Stimulated activated CD4-positive, alpha-beta T cell treated with anti-CD3 and anti-CD28 coated beads, TNF-alpha, amount 100 ng/mL, for 24 hours (primary cell): ENCODE results near the gene DAGLA.
"Not testable (repeated sequence)": the region's sequence is repeated elsewhere in the genome, so short reads cannot be mapped to it uniquely, and the experiment has no call there.

Experiments used
- DNase-seq, 3 experiments: peaks; one replicate each; pipeline ENCODE4 v3.0.0-alpha.2; 2020; ENCODE audit warnings: low read depth in 3 of 3

The DAGLA gene, protein sequence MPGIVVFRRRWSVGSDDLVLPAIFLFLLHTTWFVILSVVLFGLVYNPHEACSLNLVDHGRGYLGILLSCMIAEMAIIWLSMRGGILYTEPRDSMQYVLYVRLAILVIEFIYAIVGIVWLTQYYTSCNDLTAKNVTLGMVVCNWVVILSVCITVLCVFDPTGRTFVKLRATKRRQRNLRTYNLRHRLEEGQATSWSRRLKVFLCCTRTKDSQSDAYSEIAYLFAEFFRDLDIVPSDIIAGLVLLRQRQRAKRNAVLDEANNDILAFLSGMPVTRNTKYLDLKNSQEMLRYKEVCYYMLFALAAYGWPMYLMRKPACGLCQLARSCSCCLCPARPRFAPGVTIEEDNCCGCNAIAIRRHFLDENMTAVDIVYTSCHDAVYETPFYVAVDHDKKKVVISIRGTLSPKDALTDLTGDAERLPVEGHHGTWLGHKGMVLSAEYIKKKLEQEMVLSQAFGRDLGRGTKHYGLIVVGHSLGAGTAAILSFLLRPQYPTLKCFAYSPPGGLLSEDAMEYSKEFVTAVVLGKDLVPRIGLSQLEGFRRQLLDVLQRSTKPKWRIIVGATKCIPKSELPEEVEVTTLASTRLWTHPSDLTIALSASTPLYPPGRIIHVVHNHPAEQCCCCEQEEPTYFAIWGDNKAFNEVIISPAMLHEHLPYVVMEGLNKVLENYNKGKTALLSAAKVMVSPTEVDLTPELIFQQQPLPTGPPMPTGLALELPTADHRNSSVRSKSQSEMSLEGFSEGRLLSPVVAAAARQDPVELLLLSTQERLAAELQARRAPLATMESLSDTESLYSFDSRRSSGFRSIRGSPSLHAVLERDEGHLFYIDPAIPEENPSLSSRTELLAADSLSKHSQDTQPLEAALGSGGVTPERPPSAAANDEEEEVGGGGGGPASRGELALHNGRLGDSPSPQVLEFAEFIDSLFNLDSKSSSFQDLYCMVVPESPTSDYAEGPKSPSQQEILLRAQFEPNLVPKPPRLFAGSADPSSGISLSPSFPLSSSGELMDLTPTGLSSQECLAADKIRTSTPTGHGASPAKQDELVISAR

DNA sequence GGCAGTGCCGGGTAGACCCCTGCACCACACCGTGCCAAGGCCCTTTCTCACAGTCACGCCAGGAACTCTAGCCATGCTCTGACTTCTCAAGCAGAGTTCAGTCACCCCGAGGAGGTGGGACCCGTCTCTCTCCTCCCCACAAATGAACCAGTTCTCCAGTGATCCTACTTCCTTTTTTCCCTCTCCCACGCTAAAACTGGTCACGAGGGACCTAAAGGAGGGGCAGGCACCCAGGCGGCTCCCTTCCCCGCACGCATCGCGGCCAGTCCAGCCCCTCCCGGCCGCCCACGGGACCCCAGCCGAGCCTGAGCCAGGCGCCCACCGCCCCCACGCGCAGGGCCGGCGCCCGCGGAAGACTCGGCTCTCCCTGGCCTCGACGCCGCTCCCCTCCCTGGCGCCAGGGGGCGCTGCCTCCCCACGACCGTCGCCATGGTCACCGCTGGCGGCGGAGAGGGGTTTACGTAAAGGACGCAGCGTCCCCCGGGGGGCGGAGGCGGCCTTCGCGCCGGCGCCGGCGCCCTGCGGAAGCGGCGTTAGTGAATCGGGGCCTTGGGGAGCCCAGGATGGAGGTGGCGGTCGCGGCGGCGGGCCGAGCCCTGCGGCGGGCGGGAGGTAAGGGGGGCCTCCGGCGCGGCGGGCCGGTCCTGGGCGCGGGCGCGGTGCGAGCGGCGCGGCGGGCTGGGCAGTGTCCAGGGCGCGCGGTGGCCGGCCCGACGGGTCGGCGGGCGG lies at the start of gene DAGLA:
TSS of gene DAGLA (plus strand) at position 499 of the 729 bp plus-strand sequence. CDS start 39,765 bp downstream, outside the sequence.
- DNase-seq, result peak; percentile 59 to 63 (median 61)

DNA sequence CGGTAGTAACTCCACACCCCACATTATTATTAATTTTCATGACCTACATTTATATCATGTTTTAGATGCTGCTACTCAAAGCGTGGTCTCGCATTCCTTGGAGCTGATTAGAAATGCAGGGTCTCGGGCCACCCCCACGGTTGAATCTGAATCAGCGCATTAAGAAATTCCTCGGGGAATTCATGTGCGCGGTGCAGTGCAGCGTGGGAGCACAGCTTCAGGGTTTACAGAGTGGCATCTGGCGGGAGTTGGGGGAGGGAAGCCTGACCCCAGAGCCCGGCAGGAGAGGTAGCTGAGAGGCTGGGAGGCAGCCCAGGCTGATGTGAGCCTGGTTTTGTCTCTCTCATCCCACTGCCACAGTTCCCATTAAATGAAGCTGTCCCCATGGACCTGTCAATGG lies 48.1 kb upstream of the DAGLA start:
- no peak for DNase-seq

DNA sequence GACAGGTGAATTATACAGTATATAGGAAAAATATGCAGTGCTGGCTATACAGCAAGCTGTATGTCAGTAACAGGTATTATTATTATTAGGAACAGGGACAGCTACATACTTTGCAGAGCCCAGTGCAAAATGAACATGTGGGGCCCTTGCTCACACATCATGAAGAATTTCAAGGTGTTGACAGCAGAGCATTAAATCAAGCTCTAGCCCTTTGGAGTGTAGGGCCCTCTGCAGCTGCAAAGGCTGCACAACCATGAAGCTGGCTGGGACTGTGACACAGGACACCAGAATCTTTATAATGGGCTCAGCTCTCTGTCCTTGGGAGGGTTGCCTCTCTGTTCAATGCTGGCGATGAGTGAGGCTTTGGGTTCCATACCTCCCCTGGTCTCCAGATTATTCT lies 44.9 kb upstream of the DAGLA start:
- DNase-seq, result no peak

DNA sequence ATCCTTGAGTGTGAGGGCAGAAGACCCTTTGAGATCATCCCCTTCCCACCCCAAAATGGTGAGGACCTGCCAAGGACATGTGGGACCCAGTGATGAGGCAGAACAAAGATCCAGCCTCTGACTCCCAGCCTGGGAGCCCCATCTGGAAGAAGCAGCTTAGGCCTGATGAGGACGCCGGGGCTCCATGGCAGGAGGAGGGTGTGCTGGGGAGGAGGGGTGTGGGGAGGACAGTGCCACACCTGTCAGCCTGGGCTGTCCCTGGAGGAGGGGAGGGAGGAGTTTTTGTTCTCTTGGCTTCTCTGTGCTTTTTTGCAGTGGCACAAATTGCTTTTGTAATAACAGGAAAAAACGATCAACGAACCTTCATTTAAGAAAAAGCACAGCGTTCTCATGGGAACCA lies 44.4 kb upstream of the DAGLA start:
- DNase-seq, result no peak

DNA sequence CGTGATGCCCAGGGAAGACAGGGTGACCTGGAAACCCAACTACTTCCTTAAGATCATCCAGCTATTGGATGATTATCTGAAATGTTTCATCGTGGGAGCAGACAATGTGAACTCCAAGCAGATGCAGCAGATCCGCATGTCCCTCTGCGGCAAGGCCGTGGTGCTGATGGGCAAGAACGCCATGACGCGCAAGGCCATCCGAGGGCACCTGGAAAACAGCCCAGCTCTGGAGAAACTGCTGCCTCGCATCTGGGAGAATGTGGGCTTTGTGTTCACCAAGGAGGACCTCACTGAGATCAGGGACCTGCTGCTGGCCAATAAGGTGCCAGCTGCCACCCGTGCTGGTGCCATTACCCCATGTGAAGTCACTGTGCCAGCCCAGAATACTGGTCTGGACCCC lies 43.5 kb upstream of the DAGLA start:
- DNase-seq, result no peak

DNA sequence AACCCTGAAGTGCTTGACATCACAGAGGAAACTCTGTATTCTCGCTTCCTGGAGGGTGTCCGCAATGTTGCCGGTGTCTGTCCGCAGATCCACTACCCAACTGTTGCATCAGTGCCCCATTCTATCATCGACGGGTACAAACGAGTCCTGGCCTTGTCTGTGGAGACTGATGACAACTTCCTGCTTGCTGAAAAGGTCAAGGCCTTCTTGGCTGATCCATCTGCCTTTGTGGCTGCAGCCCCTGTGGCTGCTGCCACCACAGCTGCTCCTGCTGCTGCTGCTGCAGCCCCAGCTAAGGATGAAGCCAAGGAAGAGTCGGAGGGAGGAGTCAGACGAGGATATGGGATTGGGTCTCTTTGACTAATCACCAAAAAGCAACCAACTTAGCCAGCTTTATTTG lies 42.9 kb upstream of the DAGLA start:
- DNase-seq, result no peak

DNA sequence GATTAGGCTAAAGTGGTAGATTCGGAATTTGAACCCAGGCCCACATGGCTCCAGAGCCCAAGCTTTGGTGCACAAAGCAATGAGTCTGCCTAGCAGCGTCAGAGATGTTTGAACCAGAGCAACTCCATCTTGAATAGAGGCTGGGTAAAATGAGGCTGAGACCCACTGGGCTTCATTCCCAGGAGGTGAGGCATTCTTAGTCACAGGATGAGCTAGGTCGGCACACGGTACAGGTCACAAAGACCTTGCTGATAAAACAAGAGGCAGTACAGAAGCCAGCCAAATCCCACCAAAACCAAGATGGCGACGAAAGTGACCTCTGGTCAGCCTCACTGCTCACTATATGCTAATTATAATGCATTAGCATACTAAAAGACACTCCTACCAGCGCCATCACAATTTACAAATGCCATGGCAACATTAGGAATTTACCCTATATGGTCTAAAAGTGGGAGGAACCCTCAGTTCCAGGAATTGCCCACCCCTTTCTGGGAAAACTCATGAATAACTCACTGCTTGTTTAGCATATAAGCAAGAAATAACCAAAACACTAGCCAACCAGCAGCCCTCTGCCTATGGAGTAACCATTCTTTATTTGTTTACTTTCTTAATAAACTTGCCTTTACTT lies 40.3 kb upstream of the DAGLA start:
- no peak for DNase-seq

DNA sequence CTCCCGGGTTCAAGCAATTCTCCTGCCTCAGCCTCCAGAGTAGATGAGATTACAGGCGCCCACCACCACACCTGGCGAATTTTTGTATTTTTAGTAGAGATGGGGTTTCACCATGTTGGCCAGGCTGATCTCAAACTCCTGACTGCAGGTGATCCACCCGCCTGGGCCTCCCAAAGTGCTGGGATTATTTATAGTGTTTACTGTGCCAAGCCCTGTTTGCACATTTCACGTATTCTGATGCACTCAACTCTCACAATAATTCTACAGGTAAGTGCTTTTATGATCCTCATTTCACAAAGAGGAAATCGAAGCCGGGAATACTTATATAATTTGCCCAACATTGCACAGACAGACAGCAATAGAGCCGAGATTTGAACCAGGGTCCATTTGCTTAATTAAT lies 38.0 kb upstream of the DAGLA start:
- no peak for DNase-seq

DNA sequence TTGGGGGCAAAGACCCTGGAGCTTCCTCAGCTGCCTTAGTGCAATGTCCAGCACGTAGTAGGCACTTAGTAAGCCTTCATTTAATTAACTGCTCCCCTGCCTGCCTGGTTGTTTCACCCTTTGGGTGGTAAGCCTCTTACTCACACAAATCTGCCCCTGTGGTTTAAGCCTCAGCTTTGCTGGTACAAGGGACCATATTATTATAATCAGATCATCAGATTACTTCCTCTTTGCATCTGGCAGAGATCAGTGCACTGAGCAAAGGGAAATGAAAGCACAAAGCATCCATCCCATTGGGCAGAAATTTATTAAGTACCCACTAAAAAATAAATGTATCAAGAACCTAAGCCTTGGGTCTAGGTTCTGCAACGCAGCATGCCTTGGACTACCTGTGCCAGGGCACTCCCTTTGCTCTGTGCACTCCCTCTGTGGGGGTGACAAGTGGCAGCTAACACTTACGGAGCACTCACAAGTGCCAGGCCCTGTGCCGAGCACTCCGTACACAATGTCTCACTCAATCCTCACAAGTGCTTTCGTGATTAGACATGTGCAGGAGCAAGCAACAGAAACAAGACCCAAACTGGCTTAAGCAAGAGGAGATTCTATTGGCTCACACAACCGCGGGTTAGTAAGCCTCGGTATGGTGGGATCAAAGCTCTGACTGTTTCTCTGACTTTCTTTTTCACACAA lies 34.9 kb upstream of the DAGLA start:
- DNase-seq, result no peak

DNA sequence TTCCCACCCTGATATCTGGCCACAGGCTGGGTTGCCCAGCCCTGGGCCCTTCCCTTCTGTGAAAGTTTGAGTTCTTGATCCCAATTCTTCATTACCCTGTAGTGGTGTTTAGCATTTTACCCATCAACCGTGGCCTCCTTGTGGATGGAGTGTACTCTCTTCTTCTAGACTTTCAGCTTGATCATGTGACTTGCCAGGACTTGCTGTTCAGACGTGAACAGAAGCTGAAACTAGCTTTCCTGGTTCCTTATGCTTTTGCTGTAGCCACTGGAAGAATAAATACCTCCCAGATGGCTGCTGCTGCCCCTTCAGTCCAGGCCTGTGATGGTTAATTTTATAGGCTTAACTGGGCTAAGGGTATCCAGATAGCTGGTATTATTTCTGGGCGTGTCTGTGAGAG lies 32.7 kb upstream of the DAGLA start:
- DNase-seq, result no peak

DNA sequence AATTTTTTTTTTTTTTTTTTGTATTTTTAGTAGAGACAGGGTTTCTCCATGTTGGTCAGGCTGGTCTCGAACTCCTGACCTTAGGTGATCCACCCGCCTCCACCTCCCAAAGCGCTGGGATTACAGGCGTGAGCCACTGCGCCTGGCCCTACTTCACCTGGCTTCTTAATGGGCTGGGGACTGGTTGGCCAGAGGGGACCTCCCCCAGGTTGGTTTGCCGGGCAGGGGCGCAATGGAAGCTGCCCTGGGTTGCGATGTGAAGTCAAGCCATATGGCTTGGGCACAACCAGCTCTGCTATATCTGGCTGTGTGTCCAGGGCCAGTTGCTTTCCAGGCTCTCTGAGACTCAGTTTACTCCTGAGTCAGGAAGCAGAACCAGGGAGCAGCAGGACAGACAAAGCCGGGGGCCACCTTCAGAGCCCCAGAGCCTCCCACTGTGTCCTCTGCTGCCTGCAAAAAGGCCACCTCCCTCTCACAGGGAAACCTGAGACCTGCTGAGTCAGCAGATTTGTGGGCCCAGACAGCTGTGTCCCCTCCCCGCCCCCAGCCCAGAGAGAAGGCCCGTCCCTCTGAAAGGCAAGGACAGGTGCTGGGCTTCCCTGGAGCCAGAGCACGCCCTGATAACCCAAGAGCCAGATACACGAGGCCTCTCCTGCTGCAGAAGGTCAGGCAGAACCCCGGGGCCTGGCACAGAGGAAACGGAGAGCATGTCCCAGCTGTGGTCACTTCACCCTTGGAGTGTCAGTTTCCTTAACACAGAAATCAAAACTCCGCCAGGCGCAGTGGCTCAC lies 29.2 kb upstream of the DAGLA start:
- no peak for DNase-seq

DNA sequence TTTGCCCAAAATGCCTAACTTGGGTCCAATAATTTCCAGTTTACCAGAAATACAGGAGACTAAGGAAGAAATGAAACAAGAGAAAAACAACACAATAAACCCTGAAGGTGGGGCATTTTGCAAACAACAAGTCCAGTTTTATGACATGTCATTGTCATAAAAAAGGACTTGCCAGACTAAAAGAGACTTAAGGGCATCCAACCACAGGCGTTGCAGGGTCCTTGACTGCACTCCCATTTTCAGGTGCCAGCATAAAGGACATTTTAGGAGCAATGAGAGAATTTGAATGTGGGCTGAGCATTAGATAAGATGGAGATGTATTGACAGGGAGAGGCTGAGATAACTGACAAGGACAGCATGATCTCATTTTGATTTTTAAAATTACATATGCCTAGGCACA lies 28.1 kb upstream of the DAGLA start:
- no peak for DNase-seq

DNA sequence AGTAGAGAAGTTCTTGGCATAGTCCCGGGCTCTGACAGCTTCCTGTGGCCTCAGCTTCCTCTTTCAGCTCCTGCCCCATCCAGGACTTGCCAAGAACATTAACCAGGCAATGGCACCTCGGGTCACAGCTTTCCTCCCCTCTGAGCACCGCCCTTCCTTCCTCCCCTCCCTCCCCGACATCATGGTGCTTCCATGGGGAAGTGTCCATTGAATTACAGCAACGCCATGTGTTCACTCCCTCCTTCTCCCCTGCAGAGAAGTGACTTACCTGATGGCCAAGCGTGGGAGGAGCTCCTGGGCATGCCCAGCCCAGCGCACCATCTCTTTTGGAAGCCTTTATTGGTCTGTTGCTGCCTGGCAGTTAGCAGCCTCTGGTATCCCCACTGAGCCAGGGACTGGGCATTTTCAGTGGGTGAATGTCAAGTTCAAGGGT lies 25.8 kb upstream of the DAGLA start:
- no peak for DNase-seq

DNA sequence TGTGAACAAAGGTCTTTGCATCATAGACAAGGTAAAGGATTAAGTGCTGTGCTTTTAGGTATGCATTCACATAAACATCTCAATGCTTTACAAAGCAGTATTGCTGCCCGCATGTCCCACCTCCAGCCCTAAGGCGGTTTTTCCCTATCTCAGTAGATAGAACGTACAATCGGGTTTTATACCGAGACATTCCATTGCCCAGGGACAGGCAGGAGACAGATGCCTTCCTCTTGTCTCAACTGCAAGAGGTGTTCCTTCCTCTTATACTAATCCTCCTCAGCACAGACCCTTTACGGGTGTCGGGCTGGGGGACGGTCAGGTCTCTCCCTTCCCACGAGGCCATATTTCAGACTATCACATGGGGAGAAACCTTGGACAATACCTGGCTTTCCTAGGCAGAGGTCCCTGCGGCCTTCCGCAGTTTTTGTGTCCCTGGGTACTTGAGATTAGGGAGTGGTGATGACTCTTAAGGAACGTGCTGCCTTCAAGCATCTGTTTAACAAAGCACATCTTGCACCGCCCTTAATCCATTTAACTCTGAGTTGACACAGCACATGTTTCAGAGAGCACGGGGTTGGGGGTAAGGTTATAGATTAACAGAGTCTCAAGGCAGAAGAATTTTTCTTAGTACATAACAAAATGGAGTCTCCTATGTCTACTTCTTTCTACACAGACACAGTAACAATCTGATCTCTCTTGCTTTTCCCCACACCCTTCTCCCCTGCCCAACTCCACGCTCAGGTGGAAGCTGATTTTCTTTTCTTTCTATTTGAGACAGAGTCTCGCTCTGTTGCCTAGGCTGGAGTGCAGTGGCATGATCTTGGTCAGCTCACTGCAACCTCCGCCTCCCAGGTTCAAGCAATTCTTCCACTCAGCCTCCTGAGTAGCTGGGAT lies 24.7 kb upstream of the DAGLA start:
- not testable (repeated sequence) for DNase-seq

DNA sequence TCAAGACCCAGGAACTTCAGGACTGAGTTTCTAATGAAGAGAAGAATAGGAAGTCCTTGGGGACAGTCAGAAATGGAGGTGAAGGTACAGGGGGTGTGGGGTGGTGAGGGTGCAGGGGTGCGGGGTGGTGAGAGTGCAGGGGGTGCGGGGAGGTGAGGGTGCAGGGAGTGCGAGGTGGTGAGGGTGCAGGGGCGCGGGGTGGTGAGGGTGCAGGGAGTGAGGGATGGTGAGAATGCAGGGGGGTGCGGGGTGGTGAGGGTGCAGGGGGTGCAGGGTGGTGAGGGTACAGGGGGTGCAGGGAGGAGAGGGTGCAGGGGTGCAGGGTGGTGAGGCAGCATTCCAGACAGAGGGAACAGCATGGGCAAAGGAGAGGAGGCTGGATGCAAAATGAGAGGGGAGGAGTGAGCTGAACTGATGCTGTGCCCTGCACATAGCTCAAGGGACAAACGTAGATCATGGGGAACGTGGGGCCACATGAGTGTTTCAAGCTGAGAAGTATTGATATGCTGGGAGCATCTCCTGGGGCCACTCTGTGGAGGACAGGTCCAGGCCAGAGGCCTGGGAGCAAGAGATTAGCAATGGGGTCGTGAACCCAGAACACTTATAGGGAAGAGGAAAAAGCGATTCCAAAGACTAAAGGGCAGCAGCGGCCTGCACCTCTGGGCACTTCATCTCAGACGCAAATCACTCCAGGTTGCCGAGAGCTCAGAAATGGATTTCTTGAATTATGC lies 23.7 kb upstream of the DAGLA start:
- DNase-seq, result no peak

DNA sequence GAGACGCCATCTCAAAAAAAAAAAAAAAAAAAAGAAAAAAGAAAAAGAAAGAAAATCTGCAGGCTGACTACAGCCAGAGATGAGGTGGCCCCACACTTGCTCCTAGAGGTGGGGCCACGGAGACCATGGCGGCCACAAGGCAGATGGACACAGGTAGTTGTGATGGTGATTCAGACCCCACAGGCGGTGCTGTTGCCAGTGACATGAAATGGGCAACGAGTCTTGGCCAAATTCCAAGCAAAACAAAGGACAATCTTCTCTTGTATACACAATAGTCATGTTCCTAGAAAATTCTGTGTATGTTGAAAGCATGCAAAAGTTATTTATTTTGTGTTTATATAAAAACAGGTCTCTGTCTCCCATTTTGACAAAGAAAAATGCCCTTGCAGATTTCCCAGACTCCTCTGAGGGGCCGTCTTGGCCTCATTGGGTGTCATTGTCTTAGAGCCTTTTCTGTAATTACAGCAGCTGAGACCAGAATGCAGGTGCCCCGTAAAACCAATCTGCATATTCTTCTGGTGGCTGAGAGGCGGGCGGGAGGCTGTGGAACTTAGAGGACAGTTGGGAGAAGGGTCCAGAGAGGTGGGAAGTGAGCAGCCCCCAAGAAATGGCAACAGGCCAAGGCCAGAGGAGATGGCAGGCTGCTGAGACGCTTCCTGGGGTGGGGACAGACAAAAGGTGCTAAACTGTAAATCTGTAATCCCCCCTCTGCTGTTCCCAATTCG lies 22.5 kb upstream of the DAGLA start:
- no peak for DNase-seq

DNA sequence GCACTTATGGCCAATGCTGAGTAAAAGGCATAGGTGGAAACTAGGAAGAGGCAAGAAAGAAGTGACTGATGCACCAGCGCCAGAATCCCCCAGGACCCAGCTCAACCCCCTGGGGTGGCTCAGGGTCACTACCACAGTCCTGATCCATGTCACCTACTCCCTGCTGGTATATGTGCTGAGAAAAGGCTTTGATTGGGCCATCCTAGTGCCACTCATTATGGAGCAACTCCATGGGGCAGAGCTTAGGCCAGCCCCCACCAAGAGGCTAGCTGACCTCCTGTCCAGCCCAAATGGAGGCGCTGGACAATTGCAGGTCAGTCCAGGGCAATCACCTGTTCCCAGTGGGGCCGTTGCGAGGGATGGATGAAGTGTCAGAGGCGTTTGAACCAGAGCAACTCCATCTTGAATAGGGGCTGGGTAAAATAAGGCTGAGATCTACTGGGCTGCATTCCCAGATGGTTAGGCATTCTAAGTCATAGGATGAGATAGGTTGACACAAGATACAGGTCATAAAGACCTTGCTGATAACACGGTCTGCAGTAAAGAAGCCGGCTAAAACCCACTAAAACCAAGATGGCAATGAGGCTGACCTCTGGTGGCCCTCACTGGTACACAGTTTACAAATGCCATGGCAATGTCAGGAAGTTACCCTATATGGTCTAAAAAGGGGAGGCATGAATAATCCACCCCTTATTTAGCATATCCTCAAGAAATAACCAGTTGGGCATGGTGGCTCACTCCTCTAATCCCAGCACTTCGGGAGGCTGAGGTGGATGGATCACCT lies 20.6 kb upstream of the DAGLA start:
- DNase-seq, result no peak
